Measurements from ENCODE around the gene AP1B1. TPM values are rescaled to one million over a fixed set of nuclear protein-coding genes. Genes with fewer than 3 reads are reported as not detected.

AP1B1 gene
- total and polyA plus RNA-seq, 2 of the 13 experiments (the other 11 are each of a cell fraction or from before 2014, with no cell fraction given) = 26.6 to 29.7 TPM

DNA sequence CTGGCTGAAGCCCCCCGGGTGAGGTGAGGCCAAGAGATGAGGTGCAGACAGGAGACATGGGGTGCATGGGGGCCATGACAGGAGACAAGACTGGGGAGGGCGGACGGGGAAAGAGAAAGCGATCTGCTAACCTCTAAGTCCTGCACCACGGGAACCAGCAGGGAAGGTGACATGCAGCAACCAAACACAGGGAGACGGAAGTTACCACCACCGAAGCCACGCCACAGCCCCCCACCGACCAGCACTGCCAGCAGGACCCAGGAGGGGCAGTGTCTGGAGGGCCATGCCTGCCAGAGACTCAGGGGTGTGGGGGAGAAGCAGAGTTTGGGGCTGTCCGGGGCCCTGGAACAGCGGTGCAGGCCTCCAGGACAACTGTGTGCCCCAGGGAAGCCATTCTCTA, 58.8 kb downstream of the AP1B1 start:
- FAIRE-seq (no peak), ATAC-seq (no peak), DNase-seq (ENCODE audit: low spot score) (no peak)
- TF ChIP-seq SIN3B (IDR thresholded peaks at IDR 0.05; ENCODE audit: low read length) = no peak
- no peak for TF ChIP-seq MIXL1 (CRISPR knock-in tag; IDR thresholded peaks at IDR 0.05)
- no peak for TF ChIP-seq SRF (IDR thresholded peaks at IDR 0.05; ENCODE audit: low read depth, low read length)
- TF ChIP-seq XBP1 (CRISPR knock-in tag; IDR thresholded peaks at IDR 0.05) = no peak
- TF ChIP-seq ERF (CRISPR knock-in tag; IDR thresholded peaks at IDR 0.05) = no peak
- TF ChIP-seq ZNF232 (CRISPR knock-in tag; IDR thresholded peaks at IDR 0.05; ENCODE audit: borderline replicate concordance) = no peak
- no peak for TF ChIP-seq ZNF768 (CRISPR knock-in tag; IDR thresholded peaks at IDR 0.05)
- TF ChIP-seq JUND (CRISPR knock-in tag; IDR thresholded peaks at IDR 0.05) = no peak
- no peak for TF ChIP-seq ZFP62 (CRISPR knock-in tag; IDR thresholded peaks at IDR 0.05)
- no peak for TF ChIP-seq NCOA1 (CRISPR knock-in tag; IDR thresholded peaks at IDR 0.05)
- no peak for TF ChIP-seq NCOR1 (IDR thresholded peaks at IDR 0.05; ENCODE audit: borderline replicate concordance, low read length)
- TF ChIP-seq SMAD9 (CRISPR knock-in tag; IDR thresholded peaks at IDR 0.05) = no peak
- TF ChIP-seq MEF2D (CRISPR knock-in tag; IDR thresholded peaks at IDR 0.05) = no peak
- TF ChIP-seq ZNF530 (CRISPR knock-in tag; IDR thresholded peaks at IDR 0.05; ENCODE audit: low read depth) = no peak
- TF ChIP-seq IKZF4 (CRISPR knock-in tag; IDR thresholded peaks at IDR 0.05; ENCODE audit: borderline replicate concordance, low read depth, not compliant biosample characterization) = no peak
- no peak for TF ChIP-seq ATAD3A (CRISPR knock-in tag; IDR thresholded peaks at IDR 0.05)
- no peak for TF ChIP-seq ATRX (CRISPR knock-in tag; IDR thresholded peaks at IDR 0.05; ENCODE audit: borderline replicate concordance)
- no peak for TF ChIP-seq NFIB (CRISPR knock-in tag; IDR thresholded peaks at IDR 0.05; ENCODE audit: borderline replicate concordance)
- TF ChIP-seq, protein P1, sequence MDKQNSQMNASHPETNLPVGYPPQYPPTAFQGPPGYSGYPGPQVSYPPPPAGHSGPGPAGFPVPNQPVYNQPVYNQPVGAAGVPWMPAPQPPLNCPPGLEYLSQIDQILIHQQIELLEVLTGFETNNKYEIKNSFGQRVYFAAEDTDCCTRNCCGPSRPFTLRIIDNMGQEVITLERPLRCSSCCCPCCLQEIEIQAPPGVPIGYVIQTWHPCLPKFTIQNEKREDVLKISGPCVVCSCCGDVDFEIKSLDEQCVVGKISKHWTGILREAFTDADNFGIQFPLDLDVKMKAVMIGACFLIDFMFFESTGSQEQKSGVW (CRISPR knock-in tag; IDR thresholded peaks at IDR 0.05; ENCODE audit: borderline replicate concordance) = no peak
- H3K27ac ChIP-seq (ENCODE audit: extremely low read length, insufficient read depth, low read length) = no peak overlapping the region
- H2AFZ ChIP-seq (ENCODE audit: low read length) = no peak overlapping the region
- no peak overlapping the region for H3K4me2 ChIP-seq (ENCODE audit: low read depth, low read length)
- in situ Hi-C loops (cut with HindIII; ENCODE audit: extremely low pct_ligation_motif_present, low pct_unique_long_range_greater_than_20kb) (no loop called here), intact Hi-C loops (cut with micrococcal nuclease; ENCODE audit: unreplicated experiment) (no loop called here)
- no peak overlapping the region for H3K4me3 ChIP-seq (replicated peaks in 1 of 3; ENCODE audit: insufficient read depth in 1 of 3, low read depth in 2 of 3, low read length in 3 of 3)
- H3K9ac ChIP-seq (ENCODE audit: insufficient read depth, low read depth, low read length) = no peak overlapping the region
- CTCF ChIA-PET (ENCODE audit: low intra/inter-chr PET ratio, low total read pairs) = no interaction called here
- H4K20me1 ChIP-seq (ENCODE audit: insufficient read depth, low read length) = no peaks in the 10 kb centered on the region
- POLR2A ChIA-PET = no interaction called here
- H3K9me3 ChIP-seq (ENCODE audit: low read length) = no peaks in the 10 kb centered on the region
- 93% methylated on average over 11 of the region's 11 CpGs for WGBS (ENCODE audit: low lambda C conversion rate)
- peaks cover 2% of the 10 kb centered on the region; the same call in 1 of the 2 replicates for H3K4me1 ChIP-seq (ENCODE audit: insufficient read depth, low read length)
- no TSS peak for BruUV-seq (replicated peaks)
- no peaks in the 10 kb centered on the region for H3K27me3 ChIP-seq (ENCODE audit: control insufficient read depth in 1 of 2, insufficient read depth in 2 of 2, low read length in 2 of 2)
- peaks cover 6 to 18% of the 10 kb centered on the region in 2 experiments; a peak in 4 of 5 replicates for H3K36me3 ChIP-seq (replicated peaks in 1 of 2; ENCODE audit: control insufficient read depth in 1 of 2, insufficient read depth in 2 of 2, low read length in 2 of 2)
- no peaks in the 10 kb centered on the region for H3K79me2 ChIP-seq (ENCODE audit: insufficient read depth, low read length)

Data from HepG2 (cell line).